ENCODE data around the gene KIF24. TPM values are rescaled to one million over a fixed set of nuclear protein-coding genes. Genes with fewer than 3 reads are reported as not detected.

KIF24 gene
- total and polyA plus RNA-seq, 2 donors (not counting 1 experiment from before 2014, with no cell fraction given): 0.07 to 0.79 TPM

DNA sequence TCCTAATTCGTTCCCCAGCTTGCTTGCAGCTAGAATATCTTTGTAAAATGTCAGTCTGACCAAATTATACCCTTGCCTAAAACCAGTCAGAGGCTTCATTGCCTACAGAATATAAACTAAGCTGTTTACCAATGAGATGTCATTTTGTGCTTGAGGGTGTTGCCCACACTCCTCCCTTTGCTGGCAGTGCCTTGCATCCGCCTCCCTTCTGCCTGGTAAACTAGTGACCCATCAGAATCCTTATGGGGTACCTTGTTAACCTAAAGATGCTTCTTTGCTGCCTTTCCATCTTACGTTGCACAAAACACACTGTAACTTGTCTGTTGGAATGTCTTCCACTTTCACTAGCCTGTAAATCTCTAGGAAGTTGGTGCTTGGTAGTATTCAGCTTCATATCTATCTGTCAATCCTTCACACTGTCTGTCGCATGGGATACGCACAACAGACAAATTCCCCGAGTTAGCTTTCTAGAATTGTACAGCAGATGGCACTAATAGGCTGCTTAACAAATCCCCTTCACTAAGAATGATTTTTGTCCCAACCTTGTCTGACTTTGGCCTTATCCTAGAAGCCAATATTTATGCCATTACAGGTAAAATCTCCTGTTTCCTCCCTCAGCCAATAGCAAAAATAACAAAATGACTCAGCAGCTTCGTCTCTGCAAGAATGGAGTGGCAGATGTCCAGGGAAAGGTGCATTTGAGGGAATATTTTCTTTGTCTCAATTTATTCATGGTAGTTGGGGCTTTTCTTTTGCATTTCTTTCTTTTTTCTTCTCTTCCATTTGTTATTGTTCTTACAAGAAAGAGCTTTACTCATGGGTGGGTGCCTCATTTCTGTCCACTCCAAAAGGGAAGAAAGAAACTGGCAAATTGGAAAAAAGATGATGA, 3.3 kb upstream of the KIF24 start:
- peak overlapping the region; percentile 30 for H3K4me3 Mint-ChIP-seq
- H3K9ac ChIP-seq (ENCODE audit: low read length): no peak overlapping the region
- no peaks in the 10 kb centered on the region for H3K27me3 Mint-ChIP-seq
- DNase-seq: peak; percentile 53
- H3K4me3 ChIP-seq (ENCODE audit: control extremely low read depth in 1 of 5, extremely low read depth in 1 of 5, insufficient read depth in 1 of 5, low read depth in 2 of 5, low read length in 4 of 5): no peak overlapping the region
- peaks cover 14 to 25% of the 10 kb centered on the region in 2 donors for H3K4me1 ChIP-seq (ENCODE audit: control insufficient read depth in 2 of 2, insufficient read depth in 2 of 2, low read length in 2 of 2)
- no peak for ATAC-seq (ENCODE audit: low read depth)
- H3K79me2 ChIP-seq (ENCODE audit: control insufficient read depth, insufficient read depth, low read length): peaks cover 38% of the 10 kb centered on the region
- no peak overlapping the region for H2AFZ ChIP-seq (ENCODE audit: insufficient read depth, low read depth, low read length, poor library complexity, severe bottlenecking)
- no peaks in the 10 kb centered on the region for H3K9me3 Mint-ChIP-seq (ENCODE audit: insufficient read depth)
- intact Hi-C loops (cut with micrococcal nuclease): loop anchor here (5.0 kb wide), 1 partner anchor 260 kb away; no protein-coding TSS in a partner anchor
- no peak overlapping the region for H3K4me2 ChIP-seq (replicated peaks; ENCODE audit: low read depth, low read length, poor library complexity, severe bottlenecking)
- POLR2A ChIA-PET: interaction anchor here (0.7 to 2.6 kb wide), 2 partner anchors 44 to 47 kb away, joined by 4 to 5 read pairs; partner anchors contain the start of gene MYORG
- TF ChIP-seq, protein P1, sequence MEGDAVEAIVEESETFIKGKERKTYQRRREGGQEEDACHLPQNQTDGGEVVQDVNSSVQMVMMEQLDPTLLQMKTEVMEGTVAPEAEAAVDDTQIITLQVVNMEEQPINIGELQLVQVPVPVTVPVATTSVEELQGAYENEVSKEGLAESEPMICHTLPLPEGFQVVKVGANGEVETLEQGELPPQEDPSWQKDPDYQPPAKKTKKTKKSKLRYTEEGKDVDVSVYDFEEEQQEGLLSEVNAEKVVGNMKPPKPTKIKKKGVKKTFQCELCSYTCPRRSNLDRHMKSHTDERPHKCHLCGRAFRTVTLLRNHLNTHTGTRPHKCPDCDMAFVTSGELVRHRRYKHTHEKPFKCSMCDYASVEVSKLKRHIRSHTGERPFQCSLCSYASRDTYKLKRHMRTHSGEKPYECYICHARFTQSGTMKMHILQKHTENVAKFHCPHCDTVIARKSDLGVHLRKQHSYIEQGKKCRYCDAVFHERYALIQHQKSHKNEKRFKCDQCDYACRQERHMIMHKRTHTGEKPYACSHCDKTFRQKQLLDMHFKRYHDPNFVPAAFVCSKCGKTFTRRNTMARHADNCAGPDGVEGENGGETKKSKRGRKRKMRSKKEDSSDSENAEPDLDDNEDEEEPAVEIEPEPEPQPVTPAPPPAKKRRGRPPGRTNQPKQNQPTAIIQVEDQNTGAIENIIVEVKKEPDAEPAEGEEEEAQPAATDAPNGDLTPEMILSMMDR (IDR thresholded peaks at IDR 0.05): peak; percentile 57
- TF ChIP-seq EZH2 (IDR thresholded peaks at IDR 0.05; ENCODE audit: borderline replicate concordance, insufficient read depth, low read depth, low read length, poor library complexity, severe bottlenecking): no peak
- peak overlapping the region; percentile 69 for H3K27ac Mint-ChIP-seq
- H4K20me1 ChIP-seq (ENCODE audit: control insufficient read depth, insufficient read depth, low read length, poor library complexity, severe bottlenecking): peaks cover 8% of the 10 kb centered on the region
- no peaks in the 10 kb centered on the region for H3K27me3 ChIP-seq (replicated peaks in 1 of 4; ENCODE audit: control extremely low read depth in 1 of 4, control insufficient read depth in 3 of 4, insufficient read depth in 4 of 4, low read length in 3 of 4)
- H3K4me1 Mint-ChIP-seq: peaks cover 29% of the 10 kb centered on the region
- CTCF ChIA-PET: interaction anchor here (0.7 to 6.2 kb wide), 16 partner anchors 11 to 279 kb away, joined by 3 to 72 read pairs (median 4); partner anchors contain the start of gene MYORG
- H3K9me3 ChIP-seq (ENCODE audit: control extremely low read depth in 1 of 3, control insufficient read depth in 2 of 3, insufficient read depth in 1 of 3, low read length in 2 of 3): no peaks in the 10 kb centered on the region
- no CpG with 5 or more reads among the region's 7 CpGs for WGBS (ENCODE audit: insufficient coverage)
- H3K27ac ChIP-seq (ENCODE audit: low read length in 2 of 2): peak overlapping the region in 1 of 2 donors; percentile 23
- peaks cover 0 to 2% of the 10 kb centered on the region in 2 experiments for H3K36me3 ChIP-seq (replicated peaks in 1 of 2; ENCODE audit: control extremely low read depth in 1 of 2, control insufficient read depth in 1 of 2, extremely low read depth in 1 of 2, insufficient read depth in 2 of 2, low read length in 1 of 2)
